Caco-2 (cell line): ENCODE results near the gene GRK6. TPM values are rescaled to one million over a fixed set of nuclear protein-coding genes. Genes with fewer than 3 reads are reported as not detected.

Experiments used
- BruUV-seq: library from RNA; stranded (reverse); fragments of 400-500 nt; replicated peaks from 2 replicates; lab custom pipeline; 2021; lab: Mats Ljungman, UMichigan
- CTCF ChIA-PET: fragments of 300-600 bp; sonication (Branson Sonifier 250); formaldehyde crosslinking; loops from one replicate; lab custom pipeline; 2022; ENCODE audit warnings: antibody characterized with exemption; lab: Charles Lee
- POLR2A ChIA-PET: fragments of 300-600 bp; sonication (Branson Sonifier 250); formaldehyde crosslinking; loops from one replicate; lab custom pipeline; 2022; ENCODE audit warnings: antibody characterized with exemption; lab: Charles Lee
- DNase-seq, 2 experiments: peaks; one replicate each; pipeline versions ENCODE4 v3.0.0 to v3.0.0-alpha.2; 2020 to 2022
- H3K27me3 ChIP-seq: replicated peaks from 2 replicates; pipeline ENCODE4 v1.6.0; 2011; ENCODE audit warnings: low read length; ENCODE audit not compliant: control insufficient read depth, insufficient read depth
- H3K36me3 ChIP-seq: 2 replicates; pipeline ENCODE4 v1.5.1; 2011; ENCODE audit warnings: low read length; ENCODE audit not compliant: control insufficient read depth, insufficient read depth
- H3K4me1 ChIP-seq: fragments of 250-450 bp; sonication (Bioruptor Pico); 2 replicates; pipeline ENCODE4 v1.5.1; 2020; ENCODE audit warnings: mild to moderate bottlenecking
- H3K4me3 ChIP-seq: 2 replicates; pipeline ENCODE4 v1.5.1; 2011; ENCODE audit warnings: low read depth, mild to moderate bottlenecking, control low read depth, low read length
- H3K9me3 ChIP-seq: fragments of 250-450 bp; sonication (Bioruptor Pico); 2 replicates; pipeline ENCODE4 v1.5.1; 2020; ENCODE audit warnings: mild to moderate bottlenecking, moderate library complexity
- H3K27ac Mint-ChIP-seq: one replicate; pipeline ENCODE4 v1.8.0; 2022; ENCODE audit warnings: mixed read lengths; ENCODE audit not compliant: unreplicated experiment
- H3K27me3 Mint-ChIP-seq: one replicate; pipeline ENCODE4 v1.8.0; 2022; ENCODE audit warnings: mixed read lengths; ENCODE audit not compliant: insufficient read depth, unreplicated experiment
- H3K36me3 Mint-ChIP-seq: one replicate; pipeline ENCODE4 v1.8.0; 2022; ENCODE audit warnings: mild to moderate bottlenecking, mixed read lengths; ENCODE audit not compliant: insufficient read depth, unreplicated experiment
- H3K4me1 Mint-ChIP-seq: one replicate; pipeline ENCODE4 v1.8.0; 2022; ENCODE audit warnings: low read depth, mixed read lengths; ENCODE audit not compliant: unreplicated experiment
- H3K4me3 Mint-ChIP-seq: one replicate; pipeline ENCODE4 v1.8.0; 2022; ENCODE audit warnings: mild to moderate bottlenecking, moderate library complexity, mixed read lengths; ENCODE audit not compliant: unreplicated experiment
- H3K9me3 Mint-ChIP-seq: one replicate; pipeline ENCODE4 v1.8.0; 2022; ENCODE audit warnings: mixed read lengths; ENCODE audit not compliant: unreplicated experiment
- intact Hi-C: fragments of 100-400 bp; cut with micrococcal nuclease; formaldehyde crosslinking; loops from one replicate; pipeline ENCODE4 v1.10.0; 2022; ENCODE audit not compliant: unreplicated experiment
- total RNA-seq: library from RNA; stranded (reverse); gene quantifications from 2 replicates; pipeline ENCODE4 v1.2.3, GENCODE V29; 2022
- TF ChIP-seq, protein P1 (sequence below), 2 experiments: fragments of 200-600 bp in 1 of 2; IDR thresholded peaks; 1 replicate in 1 of 2; 2 replicates in 1 of 2; pipeline versions ENCODE4 v1.5.1 to v1.8.0; 2011 to 2022; ENCODE audit warnings: antibody characterized with exemption in 1 of 2, control low read depth in 1 of 2, inconsistent platforms in 1 of 2, low read depth in 1 of 2, low read length in 1 of 2, mild to moderate bottlenecking in 1 of 2, moderate library complexity in 1 of 2; ENCODE audit not compliant: insufficient read depth in 1 of 2, severe bottlenecking in 1 of 2, unreplicated experiment in 1 of 2

The GRK6 gene
- total RNA-seq, 1 experiment from 2014 or later = 71.9 TPM

DNA sequence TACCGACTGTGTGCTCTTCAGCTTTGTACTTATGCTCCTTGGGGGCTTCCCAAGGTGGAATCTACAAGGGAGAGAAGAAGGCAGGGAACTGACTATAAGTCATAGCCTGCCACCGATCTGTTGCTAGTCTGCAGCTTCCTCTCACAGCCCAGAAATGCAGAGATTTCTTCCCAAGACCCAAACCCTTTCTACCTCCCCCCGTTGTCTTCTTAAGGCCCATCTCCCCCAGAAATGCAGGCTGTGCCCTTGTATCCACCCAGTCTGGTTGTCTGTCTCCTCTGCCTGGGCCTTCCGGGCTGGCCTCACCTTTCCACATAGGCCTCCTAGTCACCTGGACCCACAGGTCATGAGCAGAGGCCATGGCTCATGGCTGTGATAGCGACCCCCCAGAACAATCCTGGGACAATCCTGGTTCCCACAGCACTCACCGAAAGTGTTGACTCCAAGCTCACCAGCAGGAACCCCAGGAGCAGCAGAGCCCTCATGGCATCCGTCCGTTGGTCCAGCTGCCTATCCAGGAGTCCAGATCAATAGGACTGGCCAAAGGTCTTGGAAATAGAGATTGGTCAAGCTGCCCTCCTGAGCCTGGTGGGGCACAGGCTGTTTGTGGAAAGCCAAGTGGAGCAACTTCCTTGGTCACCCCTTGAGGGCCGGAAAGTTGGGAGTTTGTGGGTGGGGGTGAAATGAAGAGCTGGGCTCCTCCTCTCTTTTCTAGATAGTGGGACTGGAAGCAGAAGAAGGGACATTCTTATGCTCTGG lies 17.3 kb upstream of the GRK6 start, which contains the start of gene F12:
Gene F12, minus strand, starts transcription at position 522 of the 759 bp plus-strand sequence. Its CDS starts 37 bp downstream, at position 485.
- Histone ChIP-seq H3K36me3 (no peaks in the 10 kb centered on the region), H3K27me3 (no peaks in the 10 kb centered on the region), H3K4me3 (no peak within 1 kb of the TSS), H3K9me3 (no peaks in the 10 kb centered on the region), H3K4me1 (peaks cover 6% of the 10 kb centered on the region)
- CTCF ChIA-PET = interaction anchor here (0.7 to 1.3 kb wide), 4 partner anchors 46 to 297 kb away, joined by 3 to 4 read pairs (median 3); no protein-coding TSS in a partner anchor
- Mint-ChIP-seq H3K4me3 (no peak within 1 kb of the TSS), H3K36me3 (peaks cover 4% of the 10 kb centered on the region), H3K27ac (no peak within 1 kb of the TSS), H3K9me3 (no peaks in the 10 kb centered on the region), H3K27me3 (no peaks in the 10 kb centered on the region), H3K4me1 (no peaks in the 10 kb centered on the region)
- no peak for DNase-seq
- TF ChIP-seq, protein P1, sequence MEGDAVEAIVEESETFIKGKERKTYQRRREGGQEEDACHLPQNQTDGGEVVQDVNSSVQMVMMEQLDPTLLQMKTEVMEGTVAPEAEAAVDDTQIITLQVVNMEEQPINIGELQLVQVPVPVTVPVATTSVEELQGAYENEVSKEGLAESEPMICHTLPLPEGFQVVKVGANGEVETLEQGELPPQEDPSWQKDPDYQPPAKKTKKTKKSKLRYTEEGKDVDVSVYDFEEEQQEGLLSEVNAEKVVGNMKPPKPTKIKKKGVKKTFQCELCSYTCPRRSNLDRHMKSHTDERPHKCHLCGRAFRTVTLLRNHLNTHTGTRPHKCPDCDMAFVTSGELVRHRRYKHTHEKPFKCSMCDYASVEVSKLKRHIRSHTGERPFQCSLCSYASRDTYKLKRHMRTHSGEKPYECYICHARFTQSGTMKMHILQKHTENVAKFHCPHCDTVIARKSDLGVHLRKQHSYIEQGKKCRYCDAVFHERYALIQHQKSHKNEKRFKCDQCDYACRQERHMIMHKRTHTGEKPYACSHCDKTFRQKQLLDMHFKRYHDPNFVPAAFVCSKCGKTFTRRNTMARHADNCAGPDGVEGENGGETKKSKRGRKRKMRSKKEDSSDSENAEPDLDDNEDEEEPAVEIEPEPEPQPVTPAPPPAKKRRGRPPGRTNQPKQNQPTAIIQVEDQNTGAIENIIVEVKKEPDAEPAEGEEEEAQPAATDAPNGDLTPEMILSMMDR (IDR thresholded peaks at IDR 0.05; ENCODE audit: insufficient read depth in 1 of 2, low read depth in 1 of 2, low read length in 1 of 2, severe bottlenecking in 1 of 2, unreplicated experiment in 1 of 2) = no peak
- POLR2A ChIA-PET = no interaction called here
- BruUV-seq = no TSS peak
- intact Hi-C loops = no loop called here

DNA sequence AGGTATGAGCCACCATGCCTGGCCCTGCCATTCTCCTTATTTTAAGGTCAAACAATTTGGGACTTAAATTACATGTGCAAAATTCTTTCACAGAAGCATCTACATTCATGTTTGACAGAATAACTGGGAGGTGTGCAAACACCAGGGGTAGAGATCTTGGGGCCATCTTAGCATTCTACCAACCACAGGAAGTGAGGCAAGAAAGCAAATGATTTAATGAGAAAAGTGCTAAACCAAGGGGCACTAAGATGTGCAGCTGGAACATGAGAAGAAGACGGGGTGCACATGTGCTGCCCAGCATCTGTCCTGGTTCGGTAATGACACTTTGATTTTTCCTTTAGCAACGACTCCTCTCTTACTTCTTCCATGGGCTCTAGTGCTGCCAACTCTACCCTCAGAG lies 15.9 kb upstream of the GRK6 start:
- H3K9me3 ChIP-seq = no peaks in the 10 kb centered on the region
- no peaks in the 10 kb centered on the region for H3K4me1 ChIP-seq
- Mint-ChIP-seq H3K36me3 (peaks cover 4% of the 10 kb centered on the region), H3K27me3 (no peaks in the 10 kb centered on the region), H3K9me3 (no peaks in the 10 kb centered on the region), H3K4me3 (no peak overlapping the region), H3K27ac (no peak overlapping the region), H3K4me1 (no peaks in the 10 kb centered on the region)
- H3K36me3 ChIP-seq = no peaks in the 10 kb centered on the region
- no peak for DNase-seq
- POLR2A ChIA-PET = no interaction called here
- H3K27me3 ChIP-seq = no peaks in the 10 kb centered on the region
- BruUV-seq = no TSS peak
- CTCF ChIA-PET = no interaction called here
- intact Hi-C loops = no loop called here
- TF ChIP-seq, protein P1 (IDR thresholded peaks at IDR 0.05; ENCODE audit: insufficient read depth in 1 of 2, low read depth in 1 of 2, low read length in 1 of 2, severe bottlenecking in 1 of 2, unreplicated experiment in 1 of 2) = no peak
- no peak overlapping the region for H3K4me3 ChIP-seq

DNA sequence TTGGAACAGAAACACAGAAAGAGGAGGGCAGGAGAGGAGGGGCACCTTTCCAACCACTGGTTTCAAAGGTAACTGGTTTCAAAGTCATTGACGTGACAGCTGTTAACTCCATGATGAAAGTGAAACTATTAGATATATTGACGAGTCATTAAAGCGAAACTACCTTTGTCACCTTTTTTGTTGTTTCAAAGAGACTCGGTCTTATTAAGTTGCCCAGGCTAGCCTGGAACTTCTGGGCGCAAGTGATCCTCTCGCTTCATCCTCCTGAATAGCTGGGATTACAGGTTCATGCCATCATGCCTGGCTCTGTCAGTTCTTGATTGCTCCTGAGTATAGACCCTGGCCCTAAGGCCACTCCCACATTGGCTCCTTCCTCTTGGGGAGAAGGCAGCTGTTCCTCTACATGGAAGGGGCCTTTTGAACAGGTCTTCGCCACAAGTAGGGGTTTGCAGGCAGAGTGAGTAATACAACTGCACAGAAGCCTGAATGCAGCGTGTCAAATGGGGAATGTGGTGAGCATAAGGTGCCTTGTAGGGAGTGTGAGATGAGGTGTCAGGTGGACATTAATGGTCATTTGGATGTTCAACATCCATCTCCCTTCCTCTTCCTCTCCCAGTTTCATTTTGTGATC lies 13.8 kb upstream of the GRK6 start:
- BruUV-seq = no TSS peak
- no peaks in the 10 kb centered on the region for H3K9me3 Mint-ChIP-seq
- no peaks in the 10 kb centered on the region for H3K4me1 Mint-ChIP-seq
- DNase-seq = no peak
- no peaks in the 10 kb centered on the region for H3K27me3 Mint-ChIP-seq
- H3K36me3 Mint-ChIP-seq = peaks cover 4% of the 10 kb centered on the region
- intact Hi-C loops = no loop called here
- H3K4me3 Mint-ChIP-seq = no peak overlapping the region
- no peak overlapping the region for H3K27ac Mint-ChIP-seq
- Histone ChIP-seq H3K4me3 (no peak overlapping the region), H3K4me1 (no peaks in the 10 kb centered on the region), H3K36me3 (no peaks in the 10 kb centered on the region), H3K9me3 (no peaks in the 10 kb centered on the region), H3K27me3 (no peaks in the 10 kb centered on the region)
- CTCF ChIA-PET = interaction anchor here (0.6 kb wide), 1 partner anchor 17 kb away, joined by 3 read pairs; no protein-coding TSS in a partner anchor
- TF ChIP-seq, protein P1 (IDR thresholded peaks at IDR 0.05; ENCODE audit: insufficient read depth in 1 of 2, low read depth in 1 of 2, low read length in 1 of 2, severe bottlenecking in 1 of 2, unreplicated experiment in 1 of 2) = no peak
- POLR2A ChIA-PET = no interaction called here
